B cell (primary cell): ENCODE data around the gene SH3RF1. TPM values are rescaled to one million over a fixed set of nuclear protein-coding genes. Genes with fewer than 3 reads are reported as not detected.

Source experiments
- ATAC-seq: fragments of 200-7000 bp; cut with Tn5 transposase; one replicate; pipeline ENCODE4 v1.10.0; 2021; ENCODE audit warnings: low read depth, mild to moderate bottlenecking, moderate number of reproducible peaks, moderate library complexity
- CTCF ChIA-PET: fragments of 350-600 bp; sonication (Branson Sonifier 250); formaldehyde crosslinking; loops from one replicate; lab custom pipeline; 2021; ENCODE audit warnings: antibody characterized with exemption, inconsistent platforms; lab: Charles Lee
- POLR2A ChIA-PET: fragments of 350-600 bp; sonication (Branson Sonifier 250); formaldehyde crosslinking; loops from one replicate; lab custom pipeline; 2021; ENCODE audit warnings: antibody characterized with exemption; lab: Charles Lee
- DNase-seq: peaks from one replicate; pipeline ENCODE4 v3.0.0; 2013
- H2AFZ ChIP-seq: 2 replicates; pipeline ENCODE4 v1.6.1; 2012; ENCODE audit warnings: mild to moderate bottlenecking, low read depth, low read length; ENCODE audit not compliant: insufficient read depth, poor library complexity, severe bottlenecking
- H3K27ac ChIP-seq, 2 donors: 1 replicate in 1 of 2; 2 replicates in 1 of 2; pipeline ENCODE4 v1.5.1; 2012 to 2013; ENCODE audit warnings: low read length in 2 of 2, mild to moderate bottlenecking in 2 of 2, moderate library complexity in 1 of 2
- H3K27me3 ChIP-seq, 4 experiments: fragments of 200-600 bp in 1 of 4; sonication (generic) in 1 of 4; replicated peaks in 1 of 4; 1 replicate in 2 of 4; 2 replicates in 2 of 4; pipeline versions ENCODE4 v1.6.1 to v1.7.0; 2013 to 2016; ENCODE audit warnings: low read length in 3 of 4, mild to moderate bottlenecking in 2 of 4, mixed read lengths in 1 of 4, moderate library complexity in 1 of 4; ENCODE audit not compliant: insufficient read depth in 4 of 4, control insufficient read depth in 3 of 4; ENCODE audit errors: control extremely low read depth in 1 of 4
- H3K36me3 ChIP-seq, 2 experiments: replicated peaks in 1 of 2; 1 replicate in 1 of 2; 2 replicates in 1 of 2; pipeline versions ENCODE4 v1.6.1 to v1.7.1; 2013; ENCODE audit warnings: low read length in 1 of 2; ENCODE audit not compliant: insufficient read depth in 2 of 2, control insufficient read depth in 1 of 2; ENCODE audit errors: control extremely low read depth in 1 of 2, extremely low read depth in 1 of 2
- H3K4me1 ChIP-seq, 2 donors: fragments of 200-600 bp in 1 of 2; sonication (generic) in 1 of 2; 1 replicate in 1 of 2; 2 replicates in 1 of 2; pipeline versions ENCODE4 v1.5.1 to v1.6.1; 2013 to 2017; ENCODE audit warnings: low read length in 2 of 2; ENCODE audit not compliant: control insufficient read depth in 2 of 2, insufficient read depth in 2 of 2
- H3K4me2 ChIP-seq: replicated peaks from 2 replicates; pipeline ENCODE3; 2012; ENCODE audit warnings: mild to moderate bottlenecking, low read depth, low read length; ENCODE audit not compliant: poor library complexity, severe bottlenecking
- H3K4me3 ChIP-seq, 5 experiments: fragments of 200-600 bp in 1 of 5; sonication (generic) in 1 of 5; 1 replicate in 3 of 5; 2 replicates in 2 of 5; pipeline versions ENCODE4 v1.5.1 to v1.7.0; 2011 to 2016; ENCODE audit warnings: low read length in 4 of 5, mild to moderate bottlenecking in 4 of 5, low read depth in 2 of 5, control low read depth in 1 of 5, moderate library complexity in 1 of 5; ENCODE audit not compliant: insufficient read depth in 1 of 5; ENCODE audit errors: control extremely low read depth in 1 of 5, extremely low read depth in 1 of 5
- H3K79me2 ChIP-seq: fragments of 200-600 bp; sonication (generic); one replicate; pipeline ENCODE4 v1.6.0; 2016; ENCODE audit warnings: low read length; ENCODE audit not compliant: control insufficient read depth, insufficient read depth
- H3K9ac ChIP-seq: fragments of 200-600 bp; sonication (generic); 2 replicates; pipeline ENCODE4 v1.6.1; 2017; ENCODE audit warnings: mild to moderate bottlenecking, low read length, moderate library complexity
- H3K9me3 ChIP-seq, 3 donors: one replicate each; pipeline versions ENCODE4 v1.6.1 to v1.7.1; 2013; ENCODE audit warnings: low read length in 2 of 3; ENCODE audit not compliant: control insufficient read depth in 2 of 3, insufficient read depth in 1 of 3; ENCODE audit errors: control extremely low read depth in 1 of 3
- H4K20me1 ChIP-seq: 2 replicates; pipeline ENCODE4 v1.6.0; 2012; ENCODE audit warnings: mild to moderate bottlenecking, low read length; ENCODE audit not compliant: insufficient read depth, control insufficient read depth, poor library complexity, severe bottlenecking
- H3K27ac Mint-ChIP-seq: one replicate; pipeline ENCODE4 v1.8.0; 2021; ENCODE audit warnings: mixed read lengths
- H3K27me3 Mint-ChIP-seq: one replicate; pipeline ENCODE4 v1.8.0; 2021; ENCODE audit warnings: mixed read lengths
- H3K4me1 Mint-ChIP-seq: one replicate; pipeline ENCODE4 v1.8.0; 2021; ENCODE audit warnings: mixed read lengths
- H3K4me3 Mint-ChIP-seq: one replicate; pipeline ENCODE4 v1.8.0; 2021; ENCODE audit warnings: mixed read lengths
- H3K9me3 Mint-ChIP-seq: one replicate; pipeline ENCODE4 v1.8.0; 2022; ENCODE audit warnings: mixed read lengths; ENCODE audit not compliant: insufficient read depth
- EZH2 ChIP-seq: IDR thresholded peaks from 2 replicates; pipeline ENCODE4 v1.6.1; 2012; ENCODE audit warnings: borderline replicate concordance, low read depth, mild to moderate bottlenecking, moderate library complexity, low read length; ENCODE audit not compliant: insufficient read depth, poor library complexity, severe bottlenecking
- WGBS: methylation state at CpG from one replicate; pipeline ENCODE4 v1.1.5; 2013; ENCODE audit warnings: missing lambda C conversion rate; ENCODE audit not compliant: insufficient coverage; 5-methylcytosine and 5-hydroxymethylcytosine counted together
- intact Hi-C: fragments of 100-400 bp; cut with micrococcal nuclease; formaldehyde crosslinking; loops from one replicate; pipeline ENCODE4 v1.10.0; 2022
- polyA plus RNA-seq: library from polyadenylated mRNA; depleted of rRNA; stranded (reverse); fragments of >200 nt; gene quantifications from 2 replicates; pipeline ENCODE4 v1.2.3, GENCODE V29; 2012
- total RNA-seq, 2 donors: library from RNA; stranded (reverse); fragments of 120-200 nt in 1 of 2; gene quantifications; 1 replicate in 1 of 2; 2 replicates in 1 of 2; pipeline versions ENCODE4 v1.2.3 to v1.2.4, GENCODE V29; 2013 to 2022
- TF ChIP-seq, protein P1 (sequence below): fragments of 200-600 bp; IDR thresholded peaks from one replicate; pipeline ENCODE4 v1.8.0; 2022; ENCODE audit warnings: antibody characterized with exemption, mild to moderate bottlenecking

The SH3RF1 gene
- total and polyA plus RNA-seq, 2 donors (not counting 1 experiment from before 2014, with no cell fraction given), result 2.0 to 5.4 TPM

DNA sequence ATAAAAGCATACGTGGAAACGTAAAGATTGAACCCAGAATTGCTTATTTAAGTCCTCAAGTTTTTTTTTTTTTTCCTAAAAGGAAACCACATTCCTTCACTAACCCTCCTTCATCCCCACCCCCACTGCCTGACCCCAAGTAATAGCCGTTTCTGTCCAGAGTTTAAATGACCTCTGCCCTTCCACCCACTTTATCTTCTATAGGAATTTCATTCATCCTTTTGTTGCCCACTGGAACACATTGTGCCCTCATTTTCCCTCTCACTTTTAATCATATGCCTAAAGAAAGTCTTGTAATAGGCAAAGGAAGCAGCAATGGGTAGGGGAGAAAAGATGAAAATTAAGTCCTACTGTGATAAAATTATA lies 62.7 kb downstream of the SH3RF1 start:
- Mint-ChIP-seq H3K27ac (no peak overlapping the region), H3K4me3 (no peak overlapping the region), H3K27me3 (no peaks in the 10 kb centered on the region), H3K4me1 (peaks cover 32% of the 10 kb centered on the region), H3K9me3 (peaks cover 4% of the 10 kb centered on the region)
- Histone ChIP-seq H3K79me2 (no peaks in the 10 kb centered on the region), H3K4me3 (no peak overlapping the region), H3K9ac (no peak overlapping the region), H3K27me3 (no peaks in the 10 kb centered on the region), H3K4me2 (no peak overlapping the region), H3K4me1 (peaks cover 17 to 26% of the 10 kb centered on the region in 2 donors), H2AFZ (no peak overlapping the region), H3K36me3 (no peaks in the 10 kb centered on the region), H3K27ac (no peak overlapping the region), H3K9me3 (peaks cover 0 to 9% (median 6%) of the 10 kb centered on the region in 3 donors), H4K20me1 (no peaks in the 10 kb centered on the region)
- ChIA-PET CTCF (no interaction called here), POLR2A (no interaction called here)
- DNase-seq, result no peak
- WGBS, result 94% methylated on average over 3 of the region's 3 CpGs
- ATAC-seq, result no peak
- intact Hi-C loops, result no loop called here
- TF ChIP-seq EZH2, result no peak
- TF ChIP-seq, protein P1, sequence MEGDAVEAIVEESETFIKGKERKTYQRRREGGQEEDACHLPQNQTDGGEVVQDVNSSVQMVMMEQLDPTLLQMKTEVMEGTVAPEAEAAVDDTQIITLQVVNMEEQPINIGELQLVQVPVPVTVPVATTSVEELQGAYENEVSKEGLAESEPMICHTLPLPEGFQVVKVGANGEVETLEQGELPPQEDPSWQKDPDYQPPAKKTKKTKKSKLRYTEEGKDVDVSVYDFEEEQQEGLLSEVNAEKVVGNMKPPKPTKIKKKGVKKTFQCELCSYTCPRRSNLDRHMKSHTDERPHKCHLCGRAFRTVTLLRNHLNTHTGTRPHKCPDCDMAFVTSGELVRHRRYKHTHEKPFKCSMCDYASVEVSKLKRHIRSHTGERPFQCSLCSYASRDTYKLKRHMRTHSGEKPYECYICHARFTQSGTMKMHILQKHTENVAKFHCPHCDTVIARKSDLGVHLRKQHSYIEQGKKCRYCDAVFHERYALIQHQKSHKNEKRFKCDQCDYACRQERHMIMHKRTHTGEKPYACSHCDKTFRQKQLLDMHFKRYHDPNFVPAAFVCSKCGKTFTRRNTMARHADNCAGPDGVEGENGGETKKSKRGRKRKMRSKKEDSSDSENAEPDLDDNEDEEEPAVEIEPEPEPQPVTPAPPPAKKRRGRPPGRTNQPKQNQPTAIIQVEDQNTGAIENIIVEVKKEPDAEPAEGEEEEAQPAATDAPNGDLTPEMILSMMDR, result no peak

DNA sequence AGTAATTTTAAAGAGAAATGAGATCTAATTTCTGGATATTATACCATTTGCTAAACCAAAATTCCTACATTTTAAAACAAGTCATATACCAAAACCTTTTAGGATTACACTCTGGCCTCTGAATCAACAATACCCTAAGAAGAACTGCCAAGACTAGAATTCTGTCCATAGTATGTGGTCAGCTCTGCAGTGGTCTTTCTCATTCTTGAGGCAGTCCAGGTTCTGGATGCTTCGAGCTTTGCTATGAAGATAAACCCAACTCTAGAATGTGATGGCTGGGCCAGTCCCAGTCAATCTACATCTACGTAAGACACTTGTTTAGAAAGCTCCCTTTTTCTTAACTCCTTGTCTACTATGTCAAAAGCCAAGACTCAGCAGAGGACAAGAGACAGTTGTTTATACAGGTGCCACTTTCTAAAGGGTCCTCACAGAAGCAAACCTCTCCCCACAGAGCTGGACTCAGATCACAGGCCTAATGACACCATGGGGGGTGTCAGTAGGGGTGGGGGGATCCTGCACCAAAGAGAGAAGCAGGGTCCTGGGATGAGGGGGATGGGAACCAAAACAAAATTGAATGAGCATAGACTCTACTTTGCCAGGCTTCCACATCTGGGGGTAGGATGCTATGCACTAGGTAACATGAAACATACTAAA lies 63.2 kb downstream of the SH3RF1 start:
- peaks cover 0 to 6% (median 5%) of the 10 kb centered on the region in 3 donors for H3K9me3 ChIP-seq
- H4K20me1 ChIP-seq, result no peaks in the 10 kb centered on the region
- H2AFZ ChIP-seq, result no peak overlapping the region
- 100% methylated on average over 2 of the region's 2 CpGs for WGBS
- H3K27ac Mint-ChIP-seq, result peak overlapping the region; percentile 6
- ATAC-seq (no peak), DNase-seq (no peak)
- H3K9ac ChIP-seq, result no peak overlapping the region
- no peaks in the 10 kb centered on the region for H3K27me3 ChIP-seq
- no peak overlapping the region for H3K4me3 Mint-ChIP-seq
- POLR2A ChIA-PET, result no interaction called here
- no peaks in the 10 kb centered on the region for H3K36me3 ChIP-seq
- no peak overlapping the region for H3K4me3 ChIP-seq
- no peaks in the 10 kb centered on the region for H3K79me2 ChIP-seq
- H3K27ac ChIP-seq, result no peak overlapping the region
- TF ChIP-seq, protein P1, result no peak
- TF ChIP-seq EZH2, result no peak
- intact Hi-C loops, result no loop called here
- CTCF ChIA-PET, result no interaction called here
- H3K9me3 Mint-ChIP-seq, result peaks cover 3% of the 10 kb centered on the region
- peaks cover 17 to 26% of the 10 kb centered on the region in 2 donors for H3K4me1 ChIP-seq
- peaks cover 30% of the 10 kb centered on the region for H3K4me1 Mint-ChIP-seq
- no peaks in the 10 kb centered on the region for H3K27me3 Mint-ChIP-seq
- H3K4me2 ChIP-seq, result no peak overlapping the region
